Calu3 (cell line): ENCODE results near the gene MRPL45. TPM values are rescaled to one million over a fixed set of nuclear protein-coding genes. Genes with fewer than 3 reads are reported as not detected.
A peak's percentile ranks its signal among the peaks of the same experiment; 100 is the strongest.

Experiments used
- BruUV-seq: library from RNA; stranded (reverse); fragments of 400-500 nt; replicated peaks from 2 replicates; lab custom pipeline; 2021; lab: Mats Ljungman, UMichigan
- CTCF ChIA-PET: fragments of 300-600 bp; sonication (Branson Sonifier 250); formaldehyde crosslinking; loops from one replicate; lab custom pipeline; 2022; ENCODE audit warnings: antibody characterized with exemption; lab: Charles Lee
- DNase-seq: peaks from one replicate; pipeline ENCODE4 v3.0.0; 2022
- H3K27ac Mint-ChIP-seq: one replicate; pipeline ENCODE4 v1.8.0; 2022; ENCODE audit warnings: mixed read lengths; ENCODE audit not compliant: unreplicated experiment
- H3K27me3 Mint-ChIP-seq: one replicate; pipeline ENCODE4 v1.8.0; 2022; ENCODE audit warnings: mixed read lengths; ENCODE audit not compliant: unreplicated experiment
- H3K36me3 Mint-ChIP-seq: one replicate; pipeline ENCODE4 v1.8.0; 2022; ENCODE audit warnings: mild to moderate bottlenecking, moderate library complexity, mixed read lengths; ENCODE audit not compliant: insufficient read depth, unreplicated experiment
- H3K4me1 Mint-ChIP-seq: one replicate; pipeline ENCODE4 v1.8.0; 2022; ENCODE audit warnings: mild to moderate bottlenecking, low read depth, mixed read lengths; ENCODE audit not compliant: unreplicated experiment
- H3K4me3 Mint-ChIP-seq: one replicate; pipeline ENCODE4 v1.8.0; 2022; ENCODE audit warnings: mild to moderate bottlenecking, low read depth, moderate library complexity, mixed read lengths; ENCODE audit not compliant: unreplicated experiment
- H3K9me3 Mint-ChIP-seq: one replicate; pipeline ENCODE4 v1.8.0; 2022; ENCODE audit warnings: low read depth, mixed read lengths; ENCODE audit not compliant: unreplicated experiment
- CTCF ChIP-seq: fragments of 200-600 bp; IDR thresholded peaks from one replicate; pipeline ENCODE4 v1.8.0; 2022; ENCODE audit warnings: antibody characterized with exemption; ENCODE audit not compliant: unreplicated experiment
- intact Hi-C: fragments of 100-400 bp; cut with micrococcal nuclease; formaldehyde crosslinking; loops from one replicate; pipeline ENCODE4 v1.10.0; 2022; ENCODE audit not compliant: unreplicated experiment
- total RNA-seq: library from RNA; stranded (reverse); gene quantifications from 2 replicates; pipeline ENCODE4 v1.2.3, GENCODE V29; 2022

Gene MRPL45
- total RNA-seq, 1 experiment from 2014 or later = 171 TPM

GRCh38 chr17:38355251-38355650, 58.3 kb downstream of the MRPL45 start:
- H3K27me3 Mint-ChIP-seq = no peaks in the 10 kb centered on the region
- CTCF ChIA-PET = interaction anchor here (0.5 to 10.3 kb wide), 9 partner anchors 8 to 1285 kb away, joined by 3 to 434 read pairs (median 4); no protein-coding TSS in a partner anchor
- TF ChIP-seq CTCF = no peak
- no peak overlapping the region for H3K27ac Mint-ChIP-seq
- H3K4me3 Mint-ChIP-seq = no peak overlapping the region
- intact Hi-C loops = no loop called here
- H3K9me3 Mint-ChIP-seq = no peaks in the 10 kb centered on the region
- no TSS peak for BruUV-seq
- H3K36me3 Mint-ChIP-seq = peaks cover 30% of the 10 kb centered on the region
- no peak for DNase-seq
- H3K4me1 Mint-ChIP-seq = peaks cover 70% of the 10 kb centered on the region

GRCh38 chr17:38357486-38358123, 60.6 kb downstream of the MRPL45 start:
- CTCF ChIA-PET = interaction anchor here (0.8 to 10.3 kb wide), 2 partner anchors 8 to 21 kb away, joined by 3 to 159 read pairs; no protein-coding TSS in a partner anchor

GRCh38 chr17:38358586-38359513, 61.9 kb downstream of the MRPL45 start:
- H3K4me3 Mint-ChIP-seq = no peak overlapping the region
- peaks cover under 1% of the 10 kb centered on the region for H3K36me3 Mint-ChIP-seq
- CTCF ChIA-PET = interaction anchor here (0.5 to 2.3 kb wide), 4 partner anchors 9 to 292 kb away, joined by 3 to 18 read pairs (median 6); no protein-coding TSS in a partner anchor
- BruUV-seq = no TSS peak
- H3K9me3 Mint-ChIP-seq = no peaks in the 10 kb centered on the region
- no peaks in the 10 kb centered on the region for H3K27me3 Mint-ChIP-seq
- H3K4me1 Mint-ChIP-seq = peaks cover 64% of the 10 kb centered on the region
- H3K27ac Mint-ChIP-seq = no peak overlapping the region
- DNase-seq = no peak
- intact Hi-C loops = no loop called here
- no peak for TF ChIP-seq CTCF

More at GRCh38 chr17:38357486-38358123, 60.6 kb downstream of the MRPL45 start:
- no peak for DNase-seq
- Mint-ChIP-seq H3K36me3 (peaks cover 13% of the 10 kb centered on the region), H3K9me3 (no peaks in the 10 kb centered on the region), H3K4me1 (peaks cover 74% of the 10 kb centered on the region), H3K27ac (no peak overlapping the region), H3K27me3 (no peaks in the 10 kb centered on the region), H3K4me3 (no peak overlapping the region)
- intact Hi-C loops = no loop called here
- BruUV-seq = no TSS peak
- no peak for TF ChIP-seq CTCF

GRCh38 chr17:38361694-38362465, 64.9 kb downstream of the MRPL45 start:
- intact Hi-C loops = no loop called here
- Mint-ChIP-seq H3K27me3 (no peaks in the 10 kb centered on the region), H3K9me3 (no peaks in the 10 kb centered on the region), H3K4me1 (peaks cover 40% of the 10 kb centered on the region), H3K36me3 (peaks cover 5% of the 10 kb centered on the region), H3K27ac (no peak overlapping the region), H3K4me3 (no peak overlapping the region)
- TF ChIP-seq CTCF = no peak
- BruUV-seq = no TSS peak
- DNase-seq = peak; percentile 57
- CTCF ChIA-PET = interaction anchor here (0.6 to 3.4 kb wide), 9 partner anchors 9 to 693 kb away, joined by 3 to 26 read pairs (median 5); partner anchors contain the start of gene SOCS7
